HEK293T (cell line): ENCODE results near the gene DLX6.

ENCODE experiments used
- CTCF ChIA-PET: fragments of 350-600 bp; formaldehyde crosslinking; extraction: SDS; loops from one replicate; lab custom pipeline; 2021; ENCODE audit warnings: antibody characterized with exemption, inconsistent platforms; lab: Yijun Ruan, JAX
- POLR2A ChIA-PET: fragments of 350-600 bp; formaldehyde crosslinking; extraction: SDS; loops from one replicate; lab custom pipeline; 2020; ENCODE audit warnings: antibody characterized with exemption, inconsistent platforms; lab: Yijun Ruan, JAX
- DNase-seq: peaks from one replicate; pipeline ENCODE4 v3.0.0; 2012; ENCODE audit warnings: mixed read lengths; ENCODE audit errors: extremely low spot score
- ARNT ChIP-seq: fragments of 450-650 bp; IDR thresholded peaks from 2 replicates; pipeline ENCODE4 v1.6.1; 2017; ENCODE audit warnings: mild to moderate bottlenecking
- BHLHE40 ChIP-seq: fragments of 450-650 bp; IDR thresholded peaks from 2 replicates; pipeline ENCODE4 v1.6.1; 2016; ENCODE audit warnings: mild to moderate bottlenecking, moderate library complexity, borderline replicate concordance
- CTBP1 ChIP-seq: fragments of 450-650 bp; IDR thresholded peaks from 2 replicates; pipeline ENCODE4 v1.6.1; 2016; ENCODE audit warnings: borderline replicate concordance
- ELF4 ChIP-seq: fragments of 450-650 bp; IDR thresholded peaks from 2 replicates; pipeline ENCODE4 v1.6.1; 2017; ENCODE audit warnings: antibody characterized with exemption
- FOXA1 ChIP-seq: fragments of 450-650 bp; IDR thresholded peaks from 2 replicates; pipeline ENCODE4 v1.6.1; 2016; ENCODE audit warnings: mild to moderate bottlenecking
- FOXK2 ChIP-seq: fragments of 450-650 bp; IDR thresholded peaks from 2 replicates; pipeline ENCODE4 v1.6.1; 2016; ENCODE audit warnings: mild to moderate bottlenecking
- FOXM1 ChIP-seq: fragments of 450-650 bp; IDR thresholded peaks from 2 replicates; pipeline ENCODE4 v1.6.1; 2017; ENCODE audit warnings: mild to moderate bottlenecking, borderline replicate concordance
- HDGF ChIP-seq: fragments of 450-650 bp; IDR thresholded peaks from 2 replicates; pipeline ENCODE4 v1.6.1; 2017; ENCODE audit warnings: antibody characterized with exemption, borderline replicate concordance
- L3MBTL2 ChIP-seq: fragments of 450-650 bp; conservative IDR thresholded peaks from 2 replicates; pipeline ENCODE4 v1.6.1; 2016; ENCODE audit warnings: mild to moderate bottlenecking
- LEF1 ChIP-seq: fragments of 450-650 bp; IDR thresholded peaks from 2 replicates; pipeline ENCODE4 v1.6.1; 2017; ENCODE audit warnings: mild to moderate bottlenecking, borderline replicate concordance
- NFRKB ChIP-seq: fragments of 450-650 bp; IDR thresholded peaks from 2 replicates; pipeline ENCODE4 v1.6.1; 2016; ENCODE audit warnings: mild to moderate bottlenecking, moderate library complexity
- SP1 ChIP-seq: fragments of 450-650 bp; IDR thresholded peaks from 2 replicates; pipeline ENCODE4 v1.6.1; 2017
- SUZ12 ChIP-seq: fragments of 450-650 bp; IDR thresholded peaks from 2 replicates; pipeline ENCODE4 v1.6.1; 2016; ENCODE audit warnings: mild to moderate bottlenecking
- TARDBP ChIP-seq: fragments of 450-650 bp; IDR thresholded peaks from 2 replicates; pipeline ENCODE4 v1.6.1; 2016
- ZNF384 ChIP-seq: fragments of 450-650 bp; IDR thresholded peaks from 2 replicates; pipeline ENCODE4 v1.6.1; 2016
- TF ChIP-seq, protein P1 (sequence below): fragments of 450-650 bp; IDR thresholded peaks from 2 replicates; pipeline ENCODE4 v1.6.1; 2016

DLX6 gene

GRCh38 chr7:96995406-96996110 lies 9.8 kb upstream of the DLX6 start:
- CTCF ChIA-PET, result no interaction called here
- TF ChIP-seq HDGF (no peak), FOXM1 (no peak), BHLHE40 (no peak), FOXK2 (no peak), CTBP1 (no peak), TARDBP (no peak), ELF4 (no peak), ZNF384 (no peak), NFRKB (no peak), L3MBTL2 (no peak), SP1 (no peak), LEF1 (no peak)
- TF ChIP-seq, protein P1, sequence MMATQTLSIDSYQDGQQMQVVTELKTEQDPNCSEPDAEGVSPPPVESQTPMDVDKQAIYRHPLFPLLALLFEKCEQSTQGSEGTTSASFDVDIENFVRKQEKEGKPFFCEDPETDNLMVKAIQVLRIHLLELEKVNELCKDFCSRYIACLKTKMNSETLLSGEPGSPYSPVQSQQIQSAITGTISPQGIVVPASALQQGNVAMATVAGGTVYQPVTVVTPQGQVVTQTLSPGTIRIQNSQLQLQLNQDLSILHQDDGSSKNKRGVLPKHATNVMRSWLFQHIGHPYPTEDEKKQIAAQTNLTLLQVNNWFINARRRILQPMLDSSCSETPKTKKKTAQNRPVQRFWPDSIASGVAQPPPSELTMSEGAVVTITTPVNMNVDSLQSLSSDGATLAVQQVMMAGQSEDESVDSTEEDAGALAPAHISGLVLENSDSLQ, result no peak
- POLR2A ChIA-PET, result interaction anchor here (2.1 kb wide), 1 partner anchor 10 kb away, joined by 9 read pairs; the partner anchor contains the start of gene DLX6
- DNase-seq, result no peak

DNA sequence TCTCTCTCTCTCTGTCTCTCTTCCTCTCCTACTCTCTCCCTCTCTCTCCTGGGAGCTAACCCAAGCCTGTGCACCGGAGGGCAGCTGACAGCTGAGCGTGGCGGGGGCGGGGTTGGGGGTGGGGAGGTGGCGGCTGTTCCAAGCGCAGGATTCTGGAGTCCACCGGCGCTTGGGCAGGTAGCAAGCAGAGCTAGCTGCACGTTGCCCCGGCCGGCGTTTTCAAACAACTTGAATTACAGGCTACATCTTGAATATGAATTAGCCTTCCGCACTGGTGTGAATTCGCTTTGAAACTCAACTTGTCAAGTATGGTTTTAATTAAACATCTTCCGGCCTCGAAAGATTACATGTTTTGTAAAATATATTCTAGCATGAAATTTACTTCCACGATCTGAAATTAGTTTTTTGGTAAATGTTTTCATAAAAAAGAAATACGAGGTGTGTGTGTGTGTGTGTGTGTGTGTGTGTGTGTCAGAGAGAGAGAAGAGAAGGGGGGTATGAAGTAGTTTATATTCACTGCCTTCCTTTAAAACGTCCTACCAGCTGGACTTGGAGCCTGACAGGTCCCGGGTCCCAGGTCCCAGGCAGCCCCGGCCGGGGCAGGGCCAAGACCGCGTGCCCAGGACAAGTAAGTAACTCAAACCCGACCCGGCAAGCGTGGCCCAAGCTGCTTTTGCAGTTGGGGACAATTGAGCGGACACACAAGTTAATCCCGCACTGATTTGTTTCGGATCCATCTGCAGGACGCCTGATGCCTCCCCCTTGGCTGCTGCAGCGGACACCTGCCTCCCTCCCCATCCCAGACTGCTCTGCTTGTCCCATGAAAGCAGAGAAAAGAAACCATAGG lies 9.0 kb upstream of the DLX6 start:
- POLR2A ChIA-PET, result interaction anchor here (2.1 kb wide), 1 partner anchor 9 kb away, joined by 9 read pairs; the partner anchor contains the start of gene DLX6
- DNase-seq, result no peak
- TF ChIP-seq FOXM1, result no peak
- TF ChIP-seq, protein P1, result no peak
- TF ChIP-seq L3MBTL2, result no peak
- no peak for TF ChIP-seq SUZ12
- TF ChIP-seq TARDBP, result no peak
- TF ChIP-seq ZNF384, result no peak
- TF ChIP-seq HDGF, result no peak
- TF ChIP-seq ARNT, result no peak
- TF ChIP-seq CTBP1, result no peak
- TF ChIP-seq FOXK2, result no peak
- TF ChIP-seq NFRKB, result no peak
- no peak for TF ChIP-seq LEF1
- TF ChIP-seq FOXA1, result no peak
- TF ChIP-seq BHLHE40, result no peak
- CTCF ChIA-PET, result no interaction called here

DNA sequence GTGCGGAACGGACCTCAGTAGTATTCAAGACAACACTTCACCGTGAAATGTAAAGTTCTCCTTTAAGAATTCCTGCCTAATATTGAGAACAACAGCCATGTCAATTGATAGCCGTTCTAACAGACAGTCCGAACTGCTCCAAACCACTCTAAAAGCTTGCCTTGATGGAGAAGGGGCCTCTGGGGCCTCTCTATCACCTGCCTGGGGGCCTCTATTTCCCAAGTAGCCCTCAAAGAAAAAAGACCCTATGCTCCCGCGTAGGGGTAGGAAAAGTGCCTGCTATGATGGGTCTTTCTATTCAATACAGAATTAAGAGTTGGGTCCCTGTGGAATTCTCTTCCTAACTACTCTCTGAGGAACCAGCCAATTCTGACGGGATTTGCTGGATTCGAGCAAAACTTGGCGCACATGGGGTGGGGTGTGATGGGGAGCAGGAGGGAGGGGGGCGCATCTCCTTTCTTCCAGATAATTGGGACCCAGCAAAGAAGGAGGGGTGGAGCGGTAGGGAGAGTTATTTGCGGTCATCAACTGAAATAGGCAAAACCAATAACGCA lies 8.3 kb upstream of the DLX6 start:
- no peak for DNase-seq
- POLR2A ChIA-PET, result no interaction called here
- CTCF ChIA-PET, result no interaction called here
- TF ChIP-seq SUZ12, result no peak

GRCh38 chr7:96997512-96998032 lies 7.8 kb upstream of the DLX6 start:
- DNase-seq, result no peak
- ChIA-PET POLR2A (no interaction called here), CTCF (no interaction called here)
- TF ChIP-seq ARNT (no peak), ELF4 (no peak), LEF1 (no peak), HDGF (no peak), FOXM1 (no peak), L3MBTL2 (no peak), ZNF384 (no peak), CTBP1 (no peak), FOXK2 (no peak), BHLHE40 (no peak), SP1 (no peak)
- TF ChIP-seq, protein P1, result no peak

DNA sequence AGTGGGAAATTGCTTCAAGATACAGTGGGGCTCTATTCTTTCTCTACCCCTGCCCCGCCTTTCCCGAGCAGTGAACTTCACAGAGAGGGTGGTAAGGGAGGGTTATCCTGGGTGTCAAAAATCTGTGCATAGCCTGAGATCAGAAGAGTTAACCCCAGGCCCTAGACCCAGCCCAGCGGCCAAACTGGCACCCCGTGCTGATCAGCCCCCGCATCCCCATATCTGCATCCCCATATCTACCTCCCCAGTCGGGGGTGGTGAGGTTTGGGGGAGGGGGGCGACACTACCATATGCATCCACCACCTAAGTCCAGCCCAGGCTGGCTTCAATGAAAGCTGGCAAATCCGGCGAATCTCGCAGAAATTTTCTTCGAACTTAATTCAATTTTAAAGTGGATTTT lies 7.0 kb upstream of the DLX6 start:
- ChIA-PET CTCF (no interaction called here), POLR2A (no interaction called here)
- TF ChIP-seq TARDBP (no peak), FOXA1 (no peak), FOXK2 (no peak), LEF1 (no peak), SP1 (no peak), NFRKB (no peak), BHLHE40 (no peak), ZNF384 (no peak), CTBP1 (no peak), FOXM1 (no peak), SUZ12 (no peak), ELF4 (no peak), HDGF (no peak), L3MBTL2 (no peak)
- TF ChIP-seq, protein P1, result no peak

More for the DNA sequence above, 7.0 kb upstream of the DLX6 start:
- DNase-seq, result no peak
